EH (cell line): Measurements from ENCODE around the gene VWCE.

Source experiments
- DNase-seq: peaks from one replicate; pipeline ENCODE4 v3.0.0-alpha.2; 2015; ENCODE audit warnings: low read depth

VWCE gene

DNA sequence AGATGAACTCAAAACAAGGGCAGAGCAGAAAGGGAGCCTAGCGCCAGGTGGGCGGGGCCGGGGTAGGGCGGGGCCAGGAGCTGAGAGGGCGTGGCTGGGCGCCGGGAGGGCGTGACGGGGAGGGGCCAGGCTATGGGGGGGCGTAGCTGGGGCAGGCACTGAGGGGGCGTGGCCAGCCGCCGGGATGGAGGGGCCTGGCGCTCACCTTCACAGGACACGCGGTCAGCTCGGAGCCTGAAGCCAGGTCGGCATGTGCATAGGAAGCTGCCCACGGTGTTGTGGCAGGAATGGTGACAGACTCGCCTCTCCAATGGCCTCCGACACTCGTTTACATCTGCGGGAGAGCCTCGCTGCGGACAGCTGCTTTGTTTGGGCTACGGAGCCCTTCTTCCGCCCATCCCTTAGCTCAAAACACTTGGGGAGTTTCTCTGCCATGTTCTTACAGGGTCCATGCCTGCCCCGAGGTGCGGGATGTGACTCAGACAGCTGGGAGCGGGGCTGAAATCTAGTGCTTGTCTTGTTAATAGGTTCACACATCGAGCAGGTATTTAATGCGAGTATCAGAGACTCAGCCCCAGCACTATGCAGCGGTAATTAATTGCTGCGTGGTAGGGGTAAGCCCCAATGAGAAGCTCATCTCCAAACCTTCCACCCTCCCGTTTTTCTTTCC, 13.4 kb downstream of the VWCE start:
- DNase-seq, result peak; percentile 45

DNA sequence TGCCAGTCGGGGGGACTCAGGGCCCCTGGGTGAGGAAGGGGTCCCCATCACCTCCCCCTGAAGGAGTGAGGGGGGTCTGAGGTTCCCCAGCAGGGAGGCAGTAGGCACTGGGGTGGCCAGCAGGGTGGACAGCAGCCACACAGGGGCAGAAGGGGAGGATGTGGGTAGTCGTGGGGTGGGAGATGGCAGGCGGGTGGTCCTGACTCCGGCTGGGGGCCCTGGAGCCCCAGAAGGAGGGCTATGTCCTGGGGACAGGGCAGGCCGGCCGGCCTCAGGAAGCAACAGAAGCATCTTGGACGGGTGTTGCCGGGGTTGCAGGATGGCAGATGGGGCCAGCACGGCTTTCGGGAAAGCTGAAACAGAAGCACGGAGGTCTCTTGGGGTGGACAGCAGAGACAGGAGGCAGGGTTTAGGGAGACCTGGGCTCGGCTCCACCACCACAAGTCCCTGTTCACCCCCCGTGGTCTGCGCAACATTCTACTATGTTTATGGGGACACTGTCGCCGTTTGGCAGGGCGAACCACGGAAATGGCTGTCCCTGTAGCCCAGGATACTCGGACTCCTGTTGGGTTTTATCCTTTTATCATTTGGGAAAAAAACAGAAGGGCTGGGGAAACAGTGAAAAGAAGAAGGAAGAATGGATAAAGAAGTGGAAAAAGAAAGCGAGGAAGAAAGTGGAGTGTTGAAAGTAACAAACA, 14.1 kb downstream of the VWCE start:
- no peak for DNase-seq

DNA sequence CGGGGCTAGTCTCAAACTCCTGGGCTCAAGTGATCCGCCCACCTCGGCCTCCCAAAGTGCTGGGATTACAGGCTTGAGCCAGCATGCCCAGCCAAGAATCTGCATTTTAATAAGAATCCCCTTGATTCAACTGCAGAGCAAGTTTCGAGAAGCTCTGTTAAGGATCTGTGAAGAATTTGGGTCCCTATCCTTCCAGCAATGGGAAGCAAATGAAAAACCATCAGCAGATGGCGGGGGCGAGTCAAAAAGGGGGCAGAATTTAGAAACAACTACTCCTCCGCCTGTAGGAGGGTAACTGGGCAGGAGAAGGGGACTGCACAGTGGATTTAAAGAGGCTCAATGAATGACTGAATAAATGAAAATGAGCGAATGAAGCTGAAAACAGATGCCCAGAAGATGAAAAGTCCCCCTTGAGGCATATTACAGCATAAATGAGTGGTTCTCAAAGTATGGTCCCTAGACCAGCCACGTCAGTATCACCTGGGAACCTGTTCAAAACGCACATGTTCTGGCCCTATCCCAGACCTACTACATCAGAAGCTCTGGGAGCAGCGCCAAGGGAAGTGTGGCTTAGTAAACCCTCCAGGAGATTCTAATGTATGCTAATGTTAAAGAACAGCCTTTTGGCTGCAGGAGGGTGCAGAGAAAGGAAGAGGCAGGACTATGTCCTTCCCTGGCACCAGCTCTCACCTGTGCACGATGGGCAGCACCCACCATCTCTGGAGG, 15.0 kb downstream of the VWCE start:
- DNase-seq, result no peak

DNA sequence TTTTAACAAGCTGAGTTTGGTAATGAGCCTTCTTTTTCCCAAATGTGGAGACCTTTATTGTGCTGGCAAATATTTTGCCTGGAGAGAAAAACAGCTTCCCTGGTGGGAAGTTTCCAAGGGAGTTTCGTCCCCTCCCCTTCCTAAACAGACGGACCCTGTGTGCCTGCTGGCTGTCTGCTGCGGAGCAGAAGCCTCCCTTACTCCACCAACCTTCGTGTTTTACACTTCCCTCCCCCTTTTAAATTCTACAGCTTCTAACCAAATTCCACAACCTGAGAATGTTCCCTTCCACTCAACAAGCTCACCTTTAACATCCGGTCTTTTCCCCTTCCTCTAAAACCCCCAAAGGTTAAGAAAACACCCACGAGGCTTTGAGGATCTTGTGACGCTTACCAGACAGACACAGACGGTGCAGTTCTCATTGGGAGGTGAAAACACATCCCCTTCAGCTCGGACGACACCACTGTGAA, 17.1 kb downstream of the VWCE start:
- DNase-seq, result no peak

DNA sequence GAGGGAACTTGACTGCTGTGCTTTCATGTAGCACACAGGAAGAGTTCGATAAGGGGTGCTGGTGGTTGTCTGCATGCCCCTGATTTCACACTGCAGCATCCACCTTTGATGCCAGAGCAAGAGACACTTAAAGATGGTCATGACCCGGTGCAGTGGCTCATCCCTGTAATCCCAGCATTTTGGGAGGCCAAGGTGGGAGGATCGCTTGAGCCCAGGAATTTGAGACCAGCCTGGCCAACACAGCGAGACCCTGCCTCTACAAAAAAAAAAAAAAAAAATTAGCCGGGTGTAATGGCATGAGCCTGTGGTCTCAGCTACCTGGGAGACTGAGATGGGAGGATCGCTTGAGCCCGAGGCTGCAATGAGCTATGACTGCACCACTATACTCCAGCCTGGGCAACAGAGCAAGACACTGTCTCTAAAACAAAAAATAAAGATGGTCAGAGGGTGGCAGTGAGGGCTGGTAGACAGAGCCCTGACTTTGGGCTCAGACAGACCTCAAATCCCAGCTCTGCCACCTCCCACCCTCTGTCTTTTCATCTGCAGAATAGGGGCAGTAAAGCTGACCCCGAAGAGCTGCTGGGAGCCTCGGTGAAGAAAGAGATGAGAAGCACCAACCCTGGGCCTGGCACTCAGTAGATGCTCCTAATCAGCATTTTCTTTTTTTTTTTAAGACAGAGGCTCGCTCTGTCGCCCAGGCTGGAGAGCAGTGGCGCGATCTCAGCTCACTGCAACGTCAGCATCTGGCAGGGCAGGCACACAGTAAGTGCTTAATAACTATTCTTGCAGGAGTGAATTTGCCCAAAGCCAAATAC, 17.7 kb downstream of the VWCE start:
- no peak for DNase-seq

DNA sequence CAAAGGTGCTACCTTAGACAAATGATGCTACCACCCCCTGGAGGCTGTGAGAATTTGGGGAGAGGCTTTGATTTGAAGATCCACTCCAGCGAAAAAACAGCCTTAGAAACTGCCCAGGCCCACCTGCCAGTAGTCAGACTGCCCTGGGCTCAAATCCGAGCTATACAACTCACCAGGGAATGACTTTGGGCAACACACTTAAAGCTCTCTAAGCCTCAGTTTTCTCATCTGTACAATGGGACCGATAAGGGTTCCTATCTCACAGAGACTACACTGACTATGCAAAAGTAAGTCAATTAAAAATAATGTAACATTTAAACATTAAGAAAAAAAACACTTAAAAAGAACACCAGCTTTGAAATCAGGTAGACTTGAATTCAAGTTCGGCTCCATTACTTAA, 19.9 kb downstream of the VWCE start:
- no peak for DNase-seq

DNA sequence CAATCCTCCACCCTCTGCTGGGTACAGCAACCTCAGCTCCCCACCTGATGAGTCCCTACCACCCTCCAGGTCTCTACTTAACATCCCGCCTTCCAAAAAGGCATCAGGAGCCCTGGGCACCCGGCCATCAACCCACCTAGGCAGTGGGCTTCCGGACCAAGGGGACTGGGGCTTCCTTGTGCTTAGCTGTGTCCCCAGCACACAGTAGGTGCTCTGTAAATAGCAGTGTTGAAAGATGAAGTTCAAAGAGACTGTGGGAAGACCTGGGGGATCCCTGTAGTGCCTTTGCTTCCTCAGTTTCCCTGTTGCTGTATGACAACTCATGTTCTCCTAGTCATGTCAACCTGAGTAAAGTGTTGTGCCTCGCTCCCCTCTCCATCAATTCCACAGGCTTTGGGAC, 21.0 kb downstream of the VWCE start:
- DNase-seq, result no peak

DNA sequence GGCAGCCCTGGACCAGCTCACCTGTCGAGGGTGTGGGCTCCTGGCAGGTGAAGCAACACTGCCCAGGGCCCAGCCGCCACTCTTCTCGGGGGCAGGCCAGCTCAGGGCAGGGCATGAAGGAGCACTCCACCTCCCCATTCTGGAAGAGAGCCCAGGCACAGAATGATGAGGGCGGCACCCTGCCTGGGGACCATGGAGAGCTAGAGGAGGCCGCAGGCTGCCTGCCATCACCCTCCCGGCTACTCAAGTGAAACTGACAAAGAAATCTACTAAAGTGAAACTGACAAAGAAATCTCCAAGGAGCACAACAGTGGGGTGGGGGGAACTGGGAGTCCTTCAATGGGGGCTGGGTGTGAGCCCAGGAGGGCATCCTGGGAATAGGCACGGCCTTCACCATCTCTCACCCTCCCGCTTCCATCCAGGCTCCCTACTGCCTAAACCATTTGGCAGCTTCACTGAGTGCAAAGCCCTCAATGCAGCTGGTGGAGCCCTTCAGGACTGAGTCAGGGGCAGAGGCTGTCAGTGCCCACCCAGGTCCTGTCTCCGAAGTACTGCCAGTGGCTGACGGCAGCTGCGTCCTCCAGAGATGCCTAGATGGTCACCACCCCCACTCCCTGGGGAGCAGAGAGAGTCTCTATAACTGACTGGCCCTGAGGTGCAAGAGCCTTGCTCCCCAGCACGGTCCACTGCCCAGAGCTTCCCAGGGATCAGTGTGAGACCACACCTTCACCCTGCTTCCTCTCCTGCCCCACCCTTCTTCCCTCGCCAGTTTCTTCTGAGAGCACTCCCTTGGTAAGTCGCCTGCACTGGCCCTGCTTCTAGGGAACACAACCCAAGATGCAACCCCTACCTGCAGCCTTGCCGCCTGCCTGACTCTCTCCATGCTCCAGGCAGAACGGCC, 21.7 kb downstream of the VWCE start:
- DNase-seq, result no peak

DNA sequence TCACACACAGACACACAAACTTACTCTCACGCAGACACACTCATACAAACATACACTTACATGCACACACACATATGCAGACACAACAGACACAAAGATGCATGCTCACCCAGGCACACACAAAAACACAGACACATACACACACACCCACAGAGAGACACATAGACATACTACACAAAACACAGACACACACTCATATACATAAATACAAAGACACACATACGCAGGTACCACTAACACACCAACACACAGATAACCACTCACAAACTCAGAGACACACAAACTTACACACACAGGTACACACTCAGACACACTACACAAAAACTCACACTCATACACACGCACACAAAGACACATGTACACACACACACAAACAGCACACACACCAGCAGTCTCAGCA, 22.4 kb downstream of the VWCE start:
- DNase-seq, result no peak

DNA sequence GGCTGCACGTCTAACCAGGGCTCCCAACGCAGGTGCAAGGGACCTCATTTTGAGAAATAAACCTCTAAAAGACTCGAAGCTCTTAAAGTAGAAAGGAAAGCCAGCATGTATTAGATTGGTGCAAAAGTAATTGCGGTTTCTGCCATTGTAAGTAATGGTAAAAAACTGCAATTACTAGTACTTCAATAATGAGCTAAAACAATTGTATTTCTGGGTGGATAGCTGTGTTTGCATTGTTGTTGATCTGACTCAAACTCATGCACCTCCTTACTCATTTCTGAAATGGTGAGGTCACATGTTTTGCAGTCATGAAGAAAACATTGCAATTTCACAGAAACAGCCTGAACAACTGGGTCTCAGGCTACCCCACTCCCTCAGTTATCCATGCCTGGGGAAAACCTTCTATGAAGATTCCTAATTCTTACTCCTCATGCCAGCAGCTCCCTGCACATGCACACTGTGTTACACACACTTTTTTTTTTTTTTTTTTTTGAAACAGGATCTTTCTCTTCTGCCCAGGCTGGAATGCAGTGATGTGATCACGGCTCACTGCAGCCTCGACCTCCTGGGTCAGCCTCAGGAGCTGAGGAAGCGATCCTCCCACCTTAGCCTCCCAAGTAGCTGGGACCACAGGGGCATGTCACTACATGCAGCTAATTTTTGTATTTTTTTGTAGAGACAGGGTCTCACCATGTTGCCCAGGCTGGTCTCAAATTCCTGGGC, 24.6 kb downstream of the VWCE start:
- DNase-seq, result peak; percentile 19

DNA sequence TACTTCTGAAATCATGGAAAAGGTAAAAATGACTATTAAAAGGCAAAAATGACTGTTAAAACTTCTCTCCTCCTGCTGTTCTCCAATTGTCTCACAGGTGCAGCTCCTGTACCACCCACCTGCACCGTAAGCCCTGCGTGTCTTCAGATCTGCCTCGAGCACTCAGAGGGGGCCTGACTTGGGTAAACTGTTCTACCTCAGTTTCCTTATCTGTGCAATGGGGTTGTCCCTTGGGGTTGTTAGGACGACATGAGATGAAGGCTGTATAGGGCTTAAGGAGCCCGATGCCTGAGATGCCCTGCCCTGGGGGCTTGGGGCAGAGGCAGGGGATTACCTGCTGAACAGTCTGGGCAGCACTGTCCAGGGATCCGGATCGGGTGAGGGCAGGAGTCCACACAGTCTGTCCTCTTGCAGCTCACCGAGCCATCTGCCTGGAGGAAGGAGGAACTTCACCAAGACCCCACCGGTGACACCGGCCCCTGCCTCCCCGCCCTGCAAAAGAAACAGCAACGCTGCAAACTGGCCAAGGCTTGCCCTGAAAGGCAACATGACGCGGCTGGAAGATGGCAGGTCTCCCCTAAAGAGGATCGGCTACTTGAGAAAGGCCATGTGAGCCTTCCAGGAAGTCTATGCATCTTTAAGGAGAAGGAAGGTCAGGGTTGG, 26.4 kb downstream of the VWCE start:
- no peak for DNase-seq

DNA sequence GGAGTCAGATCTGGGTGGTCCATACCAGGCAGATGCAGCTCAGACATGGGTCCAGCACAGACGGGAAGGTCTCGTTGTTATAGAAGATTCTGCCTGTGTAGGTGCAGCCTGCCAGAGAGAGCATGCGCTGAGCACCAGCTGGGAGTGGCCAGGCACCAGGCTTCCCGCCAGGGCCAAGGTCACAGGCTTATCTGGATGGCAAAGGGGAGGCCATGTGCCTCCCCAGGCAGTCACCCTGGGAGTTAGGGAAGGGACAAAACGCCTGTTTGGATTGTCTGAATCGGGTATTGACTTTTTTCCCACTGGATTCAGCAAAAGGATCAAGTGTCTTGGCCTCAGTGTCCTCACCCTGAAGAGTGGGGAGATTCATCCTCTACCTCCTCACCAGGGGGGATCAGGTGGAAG, 27.7 kb downstream of the VWCE start:
- no peak for DNase-seq

DNA sequence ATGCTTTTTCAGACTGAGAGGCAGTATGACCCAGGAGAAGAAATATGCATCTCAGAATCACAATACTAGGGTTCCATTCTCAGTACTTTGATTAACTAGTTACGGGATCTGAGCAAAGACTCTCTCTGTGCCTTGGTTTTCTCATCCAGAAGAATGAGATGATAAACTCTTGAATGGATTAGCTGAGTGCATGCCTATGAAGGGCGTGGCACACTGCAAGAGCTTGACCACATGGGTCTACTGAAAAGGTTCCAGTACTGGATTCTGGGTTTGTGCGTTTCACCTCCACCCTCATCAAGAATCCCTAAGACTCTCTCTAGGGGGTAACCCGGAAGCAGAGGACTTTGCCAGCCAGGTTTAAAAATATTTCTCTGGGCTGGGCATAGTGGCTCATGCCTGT, 28.5 kb downstream of the VWCE start:
- peak; percentile 18 for DNase-seq

DNA sequence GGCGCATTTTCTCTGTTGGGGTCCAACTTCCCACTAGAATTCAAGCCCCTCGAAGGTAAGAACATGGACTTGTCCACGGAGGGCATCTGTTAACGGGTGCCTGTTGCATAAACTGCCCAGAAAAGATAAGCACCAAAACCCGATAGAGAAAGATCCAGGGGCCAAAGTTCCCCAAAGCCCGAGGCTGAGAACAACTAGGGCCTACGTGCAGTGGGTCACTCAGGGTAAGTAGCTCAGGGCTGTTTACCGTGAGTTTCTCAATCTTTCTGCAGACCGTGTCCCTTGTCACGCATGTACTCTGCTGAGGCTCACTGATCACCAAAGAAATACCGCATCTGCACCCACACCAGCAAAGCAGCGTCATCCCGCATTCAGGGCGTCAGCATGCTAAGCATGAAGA, 29.8 kb downstream of the VWCE start:
- no peak for DNase-seq

DNA sequence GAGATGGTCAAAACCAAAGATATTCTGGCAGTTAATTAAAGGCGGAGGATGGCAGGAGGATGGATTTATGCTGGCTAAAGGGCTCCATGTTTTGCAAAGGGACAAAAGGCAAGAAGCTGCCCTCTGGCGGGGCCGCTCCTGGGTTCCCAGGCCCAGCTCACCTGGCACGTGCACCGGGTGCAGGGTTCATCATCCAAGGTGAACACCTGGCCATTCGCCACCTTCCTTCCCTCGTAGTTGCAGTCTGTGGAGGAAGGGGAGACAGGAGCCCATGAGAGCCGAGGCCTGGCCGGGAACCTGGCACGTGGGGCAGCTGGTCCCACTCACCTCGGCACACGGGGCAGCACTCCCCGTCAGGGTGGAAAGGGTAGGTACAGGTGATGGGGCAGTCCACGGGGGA, 30.3 kb downstream of the VWCE start:
- no peak for DNase-seq

DNA sequence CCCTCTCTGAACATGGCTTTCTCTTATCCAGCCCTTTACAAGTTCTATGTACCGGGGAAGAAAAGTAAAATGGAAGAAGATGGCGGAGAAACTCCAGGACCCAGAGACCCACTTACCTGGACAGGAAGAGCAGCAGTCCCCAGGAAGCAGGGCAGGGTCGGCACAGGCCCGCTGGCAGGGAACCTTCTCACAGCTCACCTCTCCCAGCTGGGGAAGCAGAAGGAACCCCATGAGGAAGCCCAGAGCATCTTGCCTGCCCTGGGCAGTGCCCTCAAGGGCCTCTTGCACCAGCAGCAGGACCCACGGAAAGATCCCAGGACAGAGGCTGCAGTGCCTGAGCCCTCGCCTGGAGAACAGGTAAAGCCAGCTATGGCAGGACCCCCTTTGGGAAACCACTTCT, 30.7 kb downstream of the VWCE start:
- DNase-seq, result no peak

DNA sequence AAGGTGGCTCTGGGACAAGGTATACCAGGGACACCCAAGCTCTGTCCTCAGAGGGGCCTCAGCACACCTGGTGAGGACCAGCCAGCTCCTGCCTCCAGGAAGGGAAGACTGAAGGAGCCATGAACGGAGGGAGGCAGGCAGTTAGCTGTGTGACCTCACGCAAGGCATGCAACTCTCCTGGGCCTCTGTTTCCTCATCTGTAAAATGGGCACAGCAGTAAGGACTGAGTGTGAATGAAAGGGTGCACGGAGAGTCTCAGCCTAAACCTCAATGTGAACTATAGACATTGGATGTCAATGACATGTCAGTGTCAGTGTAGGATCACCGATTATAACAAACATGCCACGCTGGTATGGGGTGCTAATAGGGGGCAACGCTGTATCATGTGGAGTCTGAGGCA, 35.8 kb downstream of the VWCE start:
- no peak for DNase-seq

DNA sequence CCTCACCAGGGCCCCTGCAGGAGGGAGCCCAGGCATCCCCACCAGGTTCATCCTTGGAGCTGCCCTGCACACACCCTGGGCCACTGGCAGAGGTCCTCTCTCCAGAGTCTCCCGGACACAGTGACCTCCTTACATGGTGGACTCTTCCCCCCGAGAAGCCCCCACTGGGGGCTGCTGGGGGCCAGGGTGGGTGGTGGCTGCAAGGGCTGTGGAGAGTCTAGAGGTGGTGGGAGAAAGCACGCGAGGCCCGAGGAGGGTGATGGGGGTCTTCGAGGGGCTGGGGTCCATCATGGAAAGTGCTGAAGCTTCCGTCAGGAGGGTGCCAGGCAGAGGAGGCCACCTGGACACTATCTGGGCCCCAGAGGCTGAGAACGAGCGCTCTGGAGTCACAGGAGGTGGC, 36.6 kb downstream of the VWCE start:
- DNase-seq, result no peak

DNA sequence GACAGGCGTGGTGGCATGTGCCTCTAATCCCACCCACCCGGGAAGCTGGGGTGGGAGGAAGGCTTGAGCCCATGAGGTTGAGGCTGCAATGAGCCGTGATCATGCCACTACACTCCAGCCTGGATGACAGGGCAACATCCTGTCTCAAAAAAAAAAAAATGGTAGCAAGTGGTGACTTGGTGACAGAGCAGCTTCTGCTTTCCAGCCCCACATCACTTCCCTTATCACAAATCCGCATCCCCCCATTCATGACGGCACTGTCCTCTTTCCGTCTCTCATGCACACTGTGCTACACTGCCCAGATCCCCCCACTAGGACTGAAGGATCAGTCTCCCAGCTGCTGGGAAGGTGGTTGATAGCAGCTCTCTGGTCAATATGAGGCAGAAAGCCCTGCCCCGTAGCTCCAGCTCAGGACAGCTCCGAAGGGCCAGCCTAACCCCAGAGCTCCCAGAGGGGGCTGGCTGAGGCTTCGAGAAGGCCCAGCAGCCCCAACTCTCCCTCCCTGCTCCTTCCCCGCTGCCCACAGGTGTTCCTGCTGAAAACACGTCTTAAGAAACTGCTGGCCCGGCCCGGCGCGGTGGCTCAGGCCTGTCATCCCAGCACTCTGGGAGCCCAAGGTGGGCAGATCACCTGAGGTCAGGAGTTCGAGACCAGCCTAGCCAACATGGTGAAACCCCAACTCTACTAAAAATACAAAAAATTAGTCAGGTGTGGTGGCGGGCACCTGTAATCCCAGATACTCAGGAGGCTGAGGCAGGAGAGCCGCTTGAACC, 38.2 kb downstream of the VWCE start:
- no peak for DNase-seq
